ENCODE data around the gene DPYSL5.

Gene DPYSL5

DNA sequence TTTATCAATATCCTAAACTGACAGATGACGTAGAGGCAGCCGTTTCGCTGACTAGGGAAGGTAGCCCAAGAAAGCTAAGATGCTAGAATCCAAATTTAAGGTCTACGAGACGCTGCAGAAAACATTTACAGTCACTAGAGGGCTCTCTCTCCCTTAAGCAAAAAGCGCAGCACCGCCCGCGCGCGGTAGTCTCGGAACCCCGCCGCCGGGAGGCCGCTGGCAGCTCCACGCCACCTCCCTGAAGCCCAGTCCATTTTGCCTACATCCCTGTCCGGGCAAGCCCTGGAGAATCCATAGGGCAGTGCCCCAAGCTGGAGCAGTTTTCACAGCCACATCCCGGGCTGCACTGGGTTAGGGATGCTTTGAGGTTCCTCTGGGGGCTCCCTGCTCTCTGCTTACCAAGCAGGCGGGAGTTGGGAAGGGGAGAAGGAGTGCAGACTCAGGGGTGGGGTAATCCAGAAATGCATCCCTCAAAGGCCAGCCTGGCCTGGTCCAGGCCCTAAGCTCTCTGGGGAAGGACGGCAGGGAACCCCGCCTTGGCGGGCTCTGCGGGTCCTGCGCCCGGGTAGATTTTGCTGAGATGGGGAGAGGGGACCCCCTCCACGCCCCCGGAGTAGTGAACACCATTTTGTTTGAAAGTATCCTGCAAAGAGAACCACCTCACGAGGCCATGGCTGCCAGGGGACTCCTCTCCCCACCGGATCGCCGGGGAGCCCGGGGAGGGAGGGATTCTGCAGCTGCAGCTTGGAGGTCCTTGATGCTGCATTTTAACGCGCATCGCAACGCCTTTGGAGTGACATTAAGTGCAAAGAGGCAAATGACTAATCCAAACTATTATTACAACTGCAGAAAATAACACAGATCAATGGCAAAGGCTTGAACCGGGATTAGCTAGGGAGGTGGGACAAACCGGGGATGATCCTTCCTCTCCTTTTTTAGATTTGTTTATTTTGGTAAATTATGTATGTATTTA, 1.3 kb upstream of the DPYSL5 start:
- peak; percentile 68 for DNase-seq

DNA sequence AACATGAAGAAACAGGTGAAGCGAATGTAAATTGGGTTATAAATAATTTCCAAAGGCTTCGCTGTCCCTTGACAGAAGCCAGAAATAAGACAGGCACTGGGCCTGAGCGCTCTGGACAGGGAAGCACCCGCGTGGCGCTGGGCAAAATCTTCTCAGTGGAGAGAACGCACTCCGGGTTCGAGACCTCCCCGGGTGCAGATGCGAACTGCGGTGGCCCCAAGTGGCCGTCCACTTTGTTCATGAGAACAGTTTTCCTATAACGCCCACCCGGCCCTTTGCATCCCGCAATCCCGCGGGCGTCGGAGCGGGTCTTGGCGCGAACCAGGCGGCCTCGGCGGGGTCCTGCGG, 651 bp upstream of the DPYSL5 start:
- no peak for DNase-seq

DNA sequence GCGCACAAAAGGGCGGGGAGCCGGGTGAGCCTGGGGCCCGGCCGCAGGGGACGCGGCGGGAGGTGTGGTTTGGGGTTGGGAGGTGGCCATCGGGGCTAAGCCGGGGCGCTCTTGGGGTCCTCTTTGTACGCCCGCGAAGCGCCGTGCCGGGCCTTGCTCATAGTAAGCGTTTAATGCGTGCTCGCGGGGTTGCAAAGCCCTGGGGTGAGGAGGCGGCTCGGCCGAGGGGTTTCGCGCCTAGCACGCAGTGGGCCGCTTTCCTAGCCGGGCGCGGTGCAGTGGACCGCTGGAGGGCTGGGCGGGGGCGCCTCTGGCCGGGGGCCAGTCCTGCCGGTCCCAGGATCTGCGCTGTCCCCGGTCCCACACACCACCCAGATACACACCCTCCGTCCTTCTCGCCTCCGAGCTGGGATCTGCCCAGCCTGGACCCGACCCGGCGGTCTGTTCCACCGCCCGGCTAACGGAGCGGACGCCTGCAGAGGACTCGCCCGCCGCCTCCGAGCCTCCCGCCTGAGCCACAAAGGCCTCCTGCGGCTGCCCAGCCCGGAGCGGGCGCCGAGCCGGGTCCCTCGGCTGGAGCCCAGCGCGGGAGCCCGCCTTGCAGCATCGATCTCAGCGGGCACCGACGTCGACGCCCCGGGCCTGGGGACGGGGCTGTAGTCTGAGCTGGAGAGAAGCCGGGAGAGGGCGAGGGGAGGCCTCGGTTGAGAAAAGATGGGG, 564 bp downstream of the DPYSL5 start:
- DNase-seq: peak; percentile 29

DNA sequence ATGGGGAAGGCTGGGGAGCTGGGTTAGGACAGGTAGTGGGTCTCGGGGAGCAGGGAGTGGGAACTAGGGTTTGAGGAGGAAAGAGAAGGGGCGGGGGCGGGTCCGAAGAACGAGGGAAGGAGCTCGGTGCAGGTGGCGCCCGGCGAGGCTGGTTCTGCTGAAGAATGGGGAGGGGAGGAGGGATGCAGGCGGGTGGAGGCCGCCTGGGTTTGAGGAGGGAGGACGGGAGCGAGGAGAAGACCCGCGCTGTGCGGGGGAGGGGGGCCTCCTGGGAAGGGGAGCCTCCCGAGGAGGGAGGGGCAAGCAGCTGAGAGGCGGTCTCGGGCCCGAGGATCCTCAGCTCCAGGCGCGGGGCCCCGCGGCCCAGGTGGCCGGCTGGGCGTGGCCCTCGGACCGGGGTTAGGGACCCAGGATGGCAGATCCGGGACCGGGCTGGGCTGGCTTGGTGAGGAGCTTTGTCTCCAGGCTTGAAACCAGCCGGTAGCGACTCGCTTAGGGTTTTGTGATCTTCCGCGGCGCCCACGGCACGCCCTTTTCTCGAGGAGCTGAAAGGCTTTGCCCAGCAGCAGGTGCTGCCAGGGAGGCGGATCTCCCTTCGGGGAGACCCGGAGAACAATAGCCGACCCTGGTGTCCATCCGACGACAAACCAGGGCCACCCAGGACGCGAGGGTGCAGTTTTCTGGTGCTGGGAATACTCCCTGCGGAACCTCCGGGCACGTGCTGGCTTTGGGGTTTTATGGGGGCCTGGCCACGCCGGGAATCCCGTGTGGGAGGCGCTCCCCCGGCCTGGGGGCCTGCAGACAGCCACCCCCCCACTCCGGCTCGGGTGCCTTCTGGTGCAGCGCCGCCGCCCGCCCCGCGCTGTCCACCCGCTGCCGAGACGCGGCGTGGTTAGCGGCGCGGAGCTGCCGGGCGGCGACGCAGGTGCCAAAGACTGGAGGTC, 1.4 kb downstream of the DPYSL5 start:
- DNase-seq: peak; percentile 28

DNA sequence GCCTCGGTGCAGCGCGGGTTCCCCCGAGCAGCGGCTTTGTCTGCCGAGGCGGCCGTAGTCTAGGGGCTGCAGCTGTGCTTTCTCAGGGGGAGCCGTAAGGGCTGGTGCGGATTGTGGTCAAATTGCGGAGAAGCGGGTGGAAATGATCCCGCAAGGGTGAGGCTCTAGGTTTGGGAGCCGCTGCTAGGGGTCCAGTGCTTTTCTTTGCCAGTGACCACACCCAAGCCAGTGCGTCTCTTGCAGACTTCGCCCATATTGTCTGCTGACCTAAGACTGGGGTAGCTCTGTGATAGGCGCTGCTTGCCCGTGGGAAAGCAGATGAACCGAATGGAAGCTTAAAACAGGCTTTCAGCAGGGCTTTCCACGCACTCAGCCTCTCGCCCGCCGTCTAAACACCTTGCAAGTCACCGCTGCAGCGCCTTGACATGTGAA, 2.1 kb downstream of the DPYSL5 start:
- no peak for DNase-seq

DNA sequence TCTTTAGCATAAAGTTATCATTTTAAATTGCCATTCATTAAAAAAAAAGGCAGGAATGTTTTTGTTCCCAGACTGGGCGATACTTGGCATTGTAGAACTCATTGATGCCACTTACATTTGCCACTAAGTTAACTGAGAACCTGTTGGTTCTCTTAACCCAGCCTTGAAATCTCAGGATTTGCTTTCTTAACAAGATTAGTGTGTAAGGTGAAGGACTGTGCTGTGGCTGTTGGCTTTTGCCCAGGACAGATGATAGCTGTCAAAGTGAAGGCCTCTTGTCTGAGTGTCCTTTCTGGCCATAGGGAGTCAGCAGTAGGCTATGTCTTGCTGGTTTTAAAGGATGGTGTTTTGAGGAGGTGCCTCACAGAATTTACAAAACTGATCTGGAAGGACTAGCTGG, 2.6 kb downstream of the DPYSL5 start:
- DNase-seq: no peak

DNA sequence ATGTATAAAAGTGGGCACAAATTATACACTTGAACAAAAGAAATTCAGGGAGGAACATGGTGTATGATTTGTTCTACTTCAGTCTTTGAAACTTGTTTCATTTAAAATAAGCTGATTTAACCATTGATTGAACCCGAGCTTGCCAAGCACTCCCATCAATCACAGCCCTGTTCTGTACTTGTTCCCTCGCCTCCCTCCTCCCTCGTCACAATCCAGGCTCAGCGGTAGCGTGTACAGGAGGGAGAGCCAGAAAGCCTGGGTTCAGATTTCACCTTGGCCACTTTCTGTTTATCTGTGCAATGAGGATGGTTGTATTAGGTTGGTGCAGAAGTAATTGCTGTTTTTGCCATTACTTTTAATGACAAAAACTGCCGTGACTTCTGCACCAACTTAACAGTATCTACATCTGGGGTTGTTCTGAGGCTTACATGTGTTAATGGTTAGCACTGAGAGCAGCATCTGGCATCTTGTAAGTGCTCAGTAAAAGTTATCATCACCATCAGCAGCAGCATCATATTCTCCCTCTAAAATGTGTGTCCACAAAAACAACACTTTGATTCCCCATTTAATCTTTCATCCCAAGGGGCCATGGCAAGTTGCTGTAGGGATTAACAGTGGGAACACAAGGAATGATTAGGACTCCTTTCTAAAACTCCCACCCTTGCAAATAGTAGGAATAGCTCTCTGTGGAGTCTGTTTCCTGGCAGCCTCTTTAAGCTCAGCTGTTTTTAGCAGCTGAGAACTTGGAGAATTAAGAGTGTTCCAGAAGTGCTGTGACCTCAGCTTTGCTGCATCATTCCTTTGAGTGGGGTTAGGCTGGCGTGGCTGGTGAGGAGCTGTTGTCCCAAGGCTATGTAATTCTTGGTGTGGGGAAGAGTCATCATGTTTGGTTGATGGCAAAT, 4.7 kb downstream of the DPYSL5 start:
- DNase-seq: no peak

DNA sequence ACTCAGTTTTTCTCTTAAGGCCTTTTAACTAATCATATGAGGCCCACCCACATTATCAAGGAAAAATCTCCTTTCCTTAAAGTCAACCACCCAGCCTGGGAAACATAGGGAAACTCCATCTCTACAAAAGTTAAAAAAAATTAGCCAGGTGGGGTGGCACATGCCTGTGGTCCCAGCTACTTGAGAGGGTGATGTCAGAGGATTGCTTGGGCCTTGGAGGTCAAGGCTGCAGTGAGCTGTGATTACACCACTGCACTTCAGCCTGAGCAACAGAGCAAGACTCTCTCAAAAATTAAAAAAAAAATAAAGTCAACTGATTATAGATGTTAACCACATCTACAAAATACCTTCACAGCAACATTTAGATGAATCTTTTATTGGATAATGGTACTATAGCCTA, 5.8 kb downstream of the DPYSL5 start:
- DNase-seq: no peak

DNA sequence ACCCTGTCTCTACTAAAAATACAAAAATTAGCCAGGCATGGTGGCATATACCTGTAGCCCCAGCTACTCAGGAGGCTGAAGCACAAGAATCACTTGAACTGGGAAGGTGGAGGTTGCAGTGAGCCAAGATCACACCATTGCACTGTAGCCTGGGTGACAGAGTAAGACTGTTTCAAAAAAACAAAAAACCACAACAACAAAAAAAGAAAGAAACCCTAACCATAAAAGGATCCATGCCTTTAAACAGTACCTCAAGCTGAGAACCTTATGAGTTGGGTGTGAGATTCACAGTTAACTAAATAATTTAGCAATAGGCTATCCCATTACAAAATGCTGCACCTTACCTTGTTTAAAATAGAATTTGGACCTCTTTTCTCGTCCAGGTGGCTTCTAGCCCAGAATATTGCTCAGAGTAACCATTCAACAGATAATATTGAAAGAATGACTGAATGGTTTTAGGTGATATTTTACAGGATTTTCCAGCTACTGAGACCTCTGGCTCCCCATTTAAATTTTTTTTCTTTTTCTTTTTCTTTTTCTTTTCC, 6.4 kb downstream of the DPYSL5 start:
- no peak for DNase-seq

DNA sequence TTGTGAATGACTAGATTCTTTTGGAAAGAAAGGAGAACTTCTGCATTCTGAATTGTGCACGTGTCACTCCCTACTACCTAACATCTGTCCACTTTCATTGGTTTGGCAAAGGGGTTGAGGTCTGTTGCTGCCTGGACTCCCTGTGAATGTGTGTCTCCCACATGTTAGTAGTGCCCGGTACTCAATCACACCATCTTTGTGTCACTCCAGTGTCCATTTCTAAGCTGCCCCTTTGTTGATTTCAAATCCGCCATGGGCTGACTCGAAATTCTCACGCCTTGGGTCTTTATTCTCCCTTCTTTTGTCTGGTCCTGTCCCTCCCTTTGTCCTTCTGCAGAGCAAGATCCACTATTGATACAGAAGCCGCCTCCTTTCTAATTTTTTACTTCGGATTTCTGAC, 7.5 kb downstream of the DPYSL5 start:
- DNase-seq: no peak

DNA sequence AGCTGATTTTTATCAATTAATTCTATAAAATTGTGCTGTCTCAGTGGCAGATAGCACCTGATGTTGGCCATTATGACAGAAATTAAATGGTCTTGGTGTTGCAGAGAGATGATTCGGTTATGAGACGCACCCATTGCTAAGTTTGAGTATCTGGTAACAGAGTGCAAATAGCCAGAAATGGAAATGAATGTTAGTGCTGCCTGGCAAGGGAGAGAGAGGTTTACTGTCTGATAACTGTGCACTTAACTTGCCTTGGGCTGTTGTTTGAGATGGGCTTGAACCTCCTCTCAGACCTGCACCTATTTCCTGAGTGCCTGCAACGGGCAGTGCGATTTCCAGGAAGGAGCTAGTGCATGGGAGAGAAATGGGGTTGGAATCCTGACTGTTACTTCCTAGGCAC, 11.7 kb downstream of the DPYSL5 start:
- no peak for DNase-seq

DNA sequence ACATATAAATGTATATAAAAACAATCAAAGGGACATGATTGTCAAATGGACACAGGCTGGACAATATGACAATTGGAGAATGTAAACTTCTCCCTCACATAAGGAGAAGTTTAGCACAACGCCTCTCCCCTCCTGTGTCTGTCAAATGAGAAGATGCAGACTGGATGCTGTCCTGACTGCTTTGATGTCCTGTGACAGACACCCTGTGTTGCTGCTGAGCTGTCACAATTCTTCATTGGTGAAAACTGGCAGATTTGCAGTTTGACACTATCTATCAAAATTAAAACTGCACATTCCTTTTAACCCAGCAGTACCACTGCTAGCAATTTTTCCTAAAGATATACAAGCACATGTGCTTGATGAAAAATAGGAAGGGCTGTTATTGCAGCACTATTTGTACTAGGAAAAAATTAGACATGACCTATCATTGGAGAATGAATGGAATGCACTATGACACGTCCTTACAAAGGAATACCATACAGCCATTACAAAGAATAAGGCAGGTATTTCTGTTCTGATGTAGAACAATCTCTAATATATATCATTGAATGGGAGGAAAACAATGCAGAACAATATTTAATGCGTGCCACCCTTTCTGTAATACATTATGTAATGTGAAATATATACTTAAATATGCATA, 12.4 kb downstream of the DPYSL5 start:
- no peak for DNase-seq

DNA sequence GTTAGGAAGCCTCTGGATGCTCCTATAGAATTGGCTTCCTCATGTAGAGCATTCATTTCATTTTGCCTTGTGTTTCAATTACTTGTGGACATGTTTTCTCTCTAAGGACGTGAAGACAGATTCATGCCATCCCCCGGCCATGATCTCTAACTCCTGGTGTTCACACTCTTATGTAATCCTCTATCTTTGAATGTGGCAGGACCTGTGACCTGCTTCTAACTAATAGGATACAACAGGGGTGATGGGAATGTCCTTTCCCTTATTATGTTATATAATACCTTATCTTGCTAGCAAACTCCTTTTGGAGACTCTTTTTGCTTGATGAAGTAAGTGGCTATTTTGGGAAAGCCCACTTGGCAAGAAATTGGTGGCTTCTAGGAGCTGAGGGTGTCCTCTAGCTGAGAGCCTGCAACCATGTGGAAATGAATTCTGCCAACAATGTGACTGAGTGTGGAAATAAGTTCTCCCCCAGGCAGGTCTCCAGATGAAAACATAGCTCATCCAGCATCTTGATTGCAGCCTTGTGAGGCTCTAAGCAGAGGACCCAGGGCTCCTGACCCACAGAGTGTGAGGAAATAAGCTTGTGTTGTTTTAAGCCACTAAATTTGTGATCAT, 13.8 kb downstream of the DPYSL5 start:
- no peak for DNase-seq

DNA sequence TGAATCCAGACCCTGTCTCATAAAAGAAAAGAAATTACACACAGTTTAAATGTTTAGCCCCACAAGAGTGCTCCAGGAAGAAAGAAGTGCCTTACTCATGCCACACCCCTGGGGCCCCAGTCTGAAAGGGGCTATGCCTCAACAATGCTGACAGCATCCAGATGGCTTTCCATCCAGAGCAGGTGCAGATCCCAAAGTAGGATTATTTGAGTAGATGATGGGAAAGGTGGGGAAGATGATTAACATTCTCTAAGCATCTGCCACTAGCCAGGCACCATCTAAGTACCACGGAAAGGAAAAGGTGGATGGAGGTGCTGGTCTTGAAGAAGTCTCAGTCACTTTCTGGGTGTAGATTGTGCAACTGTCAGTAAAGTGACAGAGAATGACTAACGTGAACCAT, 16.3 kb downstream of the DPYSL5 start:
- no peak for DNase-seq

DNA sequence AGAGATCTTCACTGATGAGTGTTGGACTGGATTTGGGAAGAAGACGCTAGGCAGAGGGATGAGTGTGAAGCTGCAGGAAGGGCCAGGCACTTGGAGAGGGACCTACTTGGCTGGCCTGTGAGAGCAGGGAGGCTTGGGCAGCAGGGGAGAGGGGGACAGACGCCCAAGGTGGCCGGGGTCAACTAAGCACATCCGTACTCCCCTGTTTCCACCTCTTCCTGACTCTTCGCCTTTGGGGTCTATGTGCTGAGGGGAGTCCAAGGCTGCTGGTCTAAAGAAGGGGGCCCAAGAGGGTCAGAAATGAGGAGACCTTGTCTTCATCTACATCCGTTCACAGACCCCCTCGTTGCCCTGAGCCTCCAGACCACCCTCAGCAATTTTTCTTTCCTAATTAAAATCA, 16.7 kb downstream of the DPYSL5 start:
- no peak for DNase-seq

DNA sequence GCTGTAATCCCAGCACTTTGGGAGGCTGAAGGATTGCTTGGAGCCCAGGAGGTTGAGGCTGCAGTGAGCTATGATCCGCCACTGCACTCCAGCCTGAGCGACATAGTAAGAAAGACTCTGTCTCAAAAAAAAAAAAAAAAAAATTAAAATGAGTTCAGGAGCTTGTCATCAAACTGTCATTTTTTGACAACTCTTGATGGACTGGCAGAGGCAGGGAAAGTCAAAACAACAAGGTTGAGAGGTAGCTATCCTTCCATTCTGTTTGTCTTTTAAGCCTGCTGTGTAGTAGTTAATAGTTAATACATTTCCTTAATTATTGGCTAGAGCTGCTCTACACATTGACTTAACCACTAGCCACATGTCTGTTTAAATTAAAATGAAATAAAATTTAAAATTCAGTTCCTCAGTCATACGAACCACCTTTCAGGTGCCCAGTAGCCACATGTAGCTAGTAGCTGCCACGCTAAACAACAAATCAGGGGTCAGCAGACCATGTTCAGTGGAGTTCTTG, 22.7 kb downstream of the DPYSL5 start:
- DNase-seq: no peak

DNA sequence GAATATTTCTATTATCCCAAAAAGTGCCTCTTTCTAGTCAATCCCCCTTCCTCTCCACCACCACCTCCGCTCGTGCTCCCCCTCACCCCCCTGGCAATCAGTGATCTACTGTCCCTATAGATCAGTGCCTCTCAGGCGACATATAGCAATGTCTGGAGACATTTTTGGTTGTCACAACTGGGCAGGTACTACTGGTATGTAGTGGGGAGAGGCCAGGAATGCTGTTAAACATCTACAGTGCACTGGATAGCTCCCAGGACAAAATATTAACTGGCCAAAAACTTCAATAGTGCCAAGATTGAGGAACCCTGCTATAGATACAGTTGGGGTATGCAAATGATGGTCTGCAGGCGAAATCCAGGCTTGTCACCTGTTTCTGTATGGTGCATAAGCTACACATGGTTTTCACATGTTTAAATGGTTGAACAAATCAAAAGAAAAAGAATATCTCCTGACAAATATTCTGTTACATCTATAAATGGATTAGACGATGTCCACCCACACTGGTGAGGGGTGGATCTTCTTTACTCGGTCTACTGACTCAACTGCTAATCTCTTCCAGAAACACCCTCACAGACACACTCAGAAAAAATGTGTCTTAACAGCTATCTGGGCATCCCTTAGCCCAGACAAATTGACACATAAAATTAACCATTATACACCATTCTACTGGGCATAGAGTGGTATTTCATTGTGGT, 25.5 kb downstream of the DPYSL5 start:
- no peak for DNase-seq

DNA sequence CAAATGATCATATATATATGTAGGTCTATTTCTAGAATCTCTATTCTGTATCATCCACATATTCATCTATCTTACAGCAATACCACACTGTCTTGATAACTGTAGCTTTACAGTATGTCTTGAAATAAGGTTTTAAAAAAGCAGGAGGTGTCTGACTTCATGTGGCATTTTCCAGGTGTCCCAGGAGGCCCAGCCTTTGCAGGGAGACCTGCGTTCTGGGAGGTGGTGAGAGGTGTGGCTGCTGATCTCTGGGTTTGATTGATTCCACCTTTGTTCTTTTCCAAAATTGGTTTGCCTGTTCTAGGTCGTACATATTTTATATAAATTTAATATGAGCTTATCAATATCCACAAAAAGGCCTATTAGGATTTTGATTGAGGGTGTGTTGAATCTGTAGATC, 26.6 kb downstream of the DPYSL5 start:
- DNase-seq: no peak

DNA sequence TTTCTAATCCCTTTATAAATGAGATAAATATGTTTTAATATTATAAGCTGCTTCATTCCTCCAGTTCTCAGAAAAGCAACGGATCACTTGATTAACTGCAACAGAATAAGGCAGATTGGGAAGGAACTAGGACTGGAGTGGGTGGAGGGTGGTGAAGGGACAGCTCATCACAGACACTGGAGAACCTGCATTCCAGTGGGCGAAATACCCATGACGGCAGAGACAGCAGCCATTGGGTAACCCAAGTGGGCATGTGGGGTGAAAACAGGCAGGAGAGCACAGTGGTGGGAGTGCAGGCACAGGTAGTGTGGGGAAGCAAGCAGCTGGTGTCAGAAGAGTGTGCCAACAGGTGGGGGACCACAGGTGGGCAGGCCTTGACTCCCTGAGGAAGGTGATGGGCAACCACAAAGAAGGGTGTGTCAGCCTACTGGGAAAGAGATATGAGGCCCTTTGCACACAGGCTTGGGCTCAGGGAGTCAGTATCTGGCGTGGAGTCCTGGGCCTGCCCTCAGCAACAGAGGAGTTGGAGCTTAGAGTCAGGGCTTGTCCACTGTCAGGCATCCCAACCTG, 27.2 kb downstream of the DPYSL5 start:
- no peak for DNase-seq

DNA sequence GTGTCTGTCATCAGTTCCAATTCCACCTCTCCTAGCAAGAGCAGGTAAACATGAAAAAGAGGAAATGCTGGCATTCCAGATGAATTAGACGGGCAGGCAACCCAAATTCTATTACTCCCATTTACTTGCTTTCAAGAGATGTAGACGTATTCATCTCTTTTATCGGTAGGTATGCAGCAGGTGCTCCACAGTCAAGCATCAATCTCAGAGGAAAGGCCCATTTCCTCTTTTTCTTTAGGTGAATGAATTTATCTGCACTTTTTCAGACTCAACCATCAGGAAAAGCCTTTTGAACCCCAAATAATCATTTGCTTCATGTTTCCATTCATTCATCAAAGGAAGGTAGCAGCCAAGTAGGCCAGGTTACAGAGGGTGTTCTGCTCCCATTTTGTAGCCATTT, 27.9 kb downstream of the DPYSL5 start:
- DNase-seq: no peak

All from activated naive CD4-positive, alpha-beta T cell treated with anti-CD3 and anti-CD28 coated beads, Interleukin-2, amount 50 U/mL, for 16 hours (primary cell).